Ovary (tissue), 9 donors: ENCODE measurements around the gene PFKFB2. TPM values are rescaled to one million over a fixed set of nuclear protein-coding genes. Genes with fewer than 3 reads are reported as not detected.

Experiments used
- DNase-seq, 5 donors: peaks; one replicate each; pipeline ENCODE4 v3.0.0-alpha.2; 2019 to 2020
- H3K27ac ChIP-seq, 2 donors: fragments of 200-600 bp; one replicate each; pipeline versions ENCODE4 v1.5.1 to v1.8.0; 2019 to 2022
- H3K27me3 ChIP-seq: fragments of 200-600 bp; one replicate; pipeline ENCODE4 v1.8.0; 2022
- H3K36me3 ChIP-seq: fragments of 200-600 bp; sonication (generic); one replicate; pipeline ENCODE4 v1.5.1; 2019
- H3K4me1 ChIP-seq: one replicate; pipeline ENCODE4 v1.8.1; 2013; ENCODE audit warnings: mild to moderate bottlenecking, moderate library complexity; ENCODE audit not compliant: insufficient read depth
- H3K4me3 ChIP-seq: fragments of 200-600 bp; sonication (generic); one replicate; pipeline ENCODE4 v1.5.1; 2017
- H3K9me3 ChIP-seq, 2 donors: fragments of 200-600 bp in 1 of 2; sonication (generic) in 1 of 2; one replicate each; pipeline versions ENCODE4 v1.5.1 to v1.8.1; 2013 to 2019; ENCODE audit warnings: mild to moderate bottlenecking in 1 of 2, moderate library complexity in 1 of 2
- EP300 ChIP-seq: sonication (generic); formaldehyde crosslinking; IDR thresholded peaks from one replicate; pipeline ENCODE4 v1.6.1; 2017; ENCODE audit warnings: antibody characterized with exemption
- POLR2A ChIP-seq: fragments of 450-650 bp; IDR thresholded peaks from one replicate; pipeline ENCODE4 v1.6.1; 2017; ENCODE audit warnings: antibody characterized with exemption, mild to moderate bottlenecking, moderate library complexity
- WGBS, 3 donors: extraction: QIAGEN DNeasy Blood & Tissue Kit in 1 of 3; methylation state at CpG; one replicate each; pipeline versions ENCODE4 v1.1.5 to v1.1.7; 2013 to 2017; 5-methylcytosine and 5-hydroxymethylcytosine counted together
- intact Hi-C, 4 donors: fragments of 100-400 bp; cut with DNase I; formaldehyde crosslinking; loops; one replicate each; pipeline versions ENCODE4 v1.11.0 to v1.15.1; 2022 to 2023
- polyA plus RNA-seq, 2 donors: library from polyadenylated mRNA; stranded (reverse); fragments of 200-250 nt in 1 of 2; fragments of 350-450 nt in 1 of 2; fragmentation: Illumina TruSeq in 1 of 2; extraction: RNeasy Lipid Tissue Mini Kit (QIAGEN cat#74804) in 1 of 2; gene quantifications; one replicate each; pipeline ENCODE4 v1.2.3, GENCODE V29; 2013 to 2014
- total RNA-seq, 7 donors: library from RNA; depleted of rRNA in 2 of 7; stranded (reverse); fragments of >200 nt in 2 of 7; fragmentation: NEBNext Ultra II Directional in 3 of 7; extraction: Animal tissue kit (Norgen Biotek cat#: 25700) in 3 of 7; gene quantifications; one replicate each; pipeline versions ENCODE4 v1.1.0 to v1.2.4, GENCODE V29; 2016 to 2023
- TF ChIP-seq, protein P1 (sequence below), 3 donors: fragments of 450-650 bp in 2 of 3; fragments of 200-600 bp in 1 of 3; IDR thresholded peaks; one replicate each; pipeline versions ENCODE4 v1.5.1 to v1.8.0; 2016 to 2022; ENCODE audit warnings: antibody characterized with exemption in 3 of 3, mild to moderate bottlenecking in 1 of 3
- donor health status: DM: no; HTN: no; CAD: no; lungs with moderate emphysema.
- donor health status: DM: no; HTN: no; CAD: no.
- donor health status: Bipolar disorder and iron deficiency.
- donor health status: DM: yes; HTN: yes; CAD: no.
- donor health status: DM: no; HTN: no; CAD: no.
- donor health status: DM: yes; HTN: yes; CAD: no.

Gene PFKFB2
- total and polyA plus RNA-seq, 9 donors, result 3.0 to 11.4 (median 7.7) TPM

DNA sequence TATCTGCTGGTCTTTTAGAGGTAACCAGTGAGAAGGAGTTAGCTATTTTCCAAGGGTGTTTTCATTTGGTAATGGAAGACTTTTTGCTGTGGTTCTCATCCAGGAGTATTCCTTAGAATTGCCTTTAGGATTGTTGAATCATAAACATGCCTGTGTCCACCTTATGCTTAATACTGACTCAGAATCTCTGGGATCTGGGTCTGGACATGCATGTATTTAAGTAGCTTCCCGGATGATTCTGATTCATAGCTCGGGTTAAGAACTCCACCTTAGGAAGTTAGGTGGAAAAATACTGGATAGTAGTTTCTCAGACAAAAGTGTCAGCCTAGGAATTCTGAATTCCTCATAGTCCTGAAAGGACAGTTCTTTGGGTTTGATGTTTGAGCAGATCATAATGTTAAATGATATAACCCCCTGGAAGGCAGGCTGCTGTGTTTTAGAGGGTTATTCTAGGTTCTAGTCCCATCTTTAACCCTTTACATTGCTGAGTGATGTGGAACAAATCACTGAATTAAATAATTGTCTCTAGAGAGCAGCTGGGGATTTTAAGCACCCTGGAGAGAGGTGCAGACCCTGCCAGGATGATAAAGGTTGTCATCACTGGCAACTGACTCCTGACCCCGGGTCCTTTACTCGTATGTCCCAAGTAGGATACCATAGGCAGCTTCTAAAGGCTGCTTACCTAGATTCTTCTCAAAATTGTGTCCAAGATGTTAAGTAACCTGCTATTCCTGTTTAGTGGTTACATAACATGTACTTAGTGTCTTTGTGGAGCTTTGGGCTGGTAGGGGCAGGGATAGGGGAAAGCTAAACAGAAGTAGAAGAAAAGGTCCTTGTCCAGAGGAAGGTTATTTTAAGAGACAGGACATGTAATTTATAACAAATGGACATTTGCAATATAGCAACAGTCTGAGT is 21.1 kb downstream of the PFKFB2 start:
- no peaks in the 10 kb centered on the region for H3K27me3 ChIP-seq
- 66 to 75% (median 74%) methylated on average over 4 of the region's 4 CpGs for WGBS, 3 donors
- H3K27ac ChIP-seq, result no peak overlapping the region
- no peaks in the 10 kb centered on the region for H3K36me3 ChIP-seq
- no peaks in the 10 kb centered on the region for H3K4me1 ChIP-seq
- TF ChIP-seq POLR2A (no peak), EP300 (no peak)
- TF ChIP-seq, protein P1, sequence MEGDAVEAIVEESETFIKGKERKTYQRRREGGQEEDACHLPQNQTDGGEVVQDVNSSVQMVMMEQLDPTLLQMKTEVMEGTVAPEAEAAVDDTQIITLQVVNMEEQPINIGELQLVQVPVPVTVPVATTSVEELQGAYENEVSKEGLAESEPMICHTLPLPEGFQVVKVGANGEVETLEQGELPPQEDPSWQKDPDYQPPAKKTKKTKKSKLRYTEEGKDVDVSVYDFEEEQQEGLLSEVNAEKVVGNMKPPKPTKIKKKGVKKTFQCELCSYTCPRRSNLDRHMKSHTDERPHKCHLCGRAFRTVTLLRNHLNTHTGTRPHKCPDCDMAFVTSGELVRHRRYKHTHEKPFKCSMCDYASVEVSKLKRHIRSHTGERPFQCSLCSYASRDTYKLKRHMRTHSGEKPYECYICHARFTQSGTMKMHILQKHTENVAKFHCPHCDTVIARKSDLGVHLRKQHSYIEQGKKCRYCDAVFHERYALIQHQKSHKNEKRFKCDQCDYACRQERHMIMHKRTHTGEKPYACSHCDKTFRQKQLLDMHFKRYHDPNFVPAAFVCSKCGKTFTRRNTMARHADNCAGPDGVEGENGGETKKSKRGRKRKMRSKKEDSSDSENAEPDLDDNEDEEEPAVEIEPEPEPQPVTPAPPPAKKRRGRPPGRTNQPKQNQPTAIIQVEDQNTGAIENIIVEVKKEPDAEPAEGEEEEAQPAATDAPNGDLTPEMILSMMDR (IDR thresholded peaks at IDR 0.05), result no peak
- no peak for DNase-seq
- intact Hi-C loops, result loop anchor here in 2 of 4 donors (10.0 kb wide), 2 partner anchors 159 to 331 kb away; no protein-coding TSS in a partner anchor
- H3K9me3 ChIP-seq, result no peaks in the 10 kb centered on the region
- H3K4me3 ChIP-seq, result no peak overlapping the region

DNA sequence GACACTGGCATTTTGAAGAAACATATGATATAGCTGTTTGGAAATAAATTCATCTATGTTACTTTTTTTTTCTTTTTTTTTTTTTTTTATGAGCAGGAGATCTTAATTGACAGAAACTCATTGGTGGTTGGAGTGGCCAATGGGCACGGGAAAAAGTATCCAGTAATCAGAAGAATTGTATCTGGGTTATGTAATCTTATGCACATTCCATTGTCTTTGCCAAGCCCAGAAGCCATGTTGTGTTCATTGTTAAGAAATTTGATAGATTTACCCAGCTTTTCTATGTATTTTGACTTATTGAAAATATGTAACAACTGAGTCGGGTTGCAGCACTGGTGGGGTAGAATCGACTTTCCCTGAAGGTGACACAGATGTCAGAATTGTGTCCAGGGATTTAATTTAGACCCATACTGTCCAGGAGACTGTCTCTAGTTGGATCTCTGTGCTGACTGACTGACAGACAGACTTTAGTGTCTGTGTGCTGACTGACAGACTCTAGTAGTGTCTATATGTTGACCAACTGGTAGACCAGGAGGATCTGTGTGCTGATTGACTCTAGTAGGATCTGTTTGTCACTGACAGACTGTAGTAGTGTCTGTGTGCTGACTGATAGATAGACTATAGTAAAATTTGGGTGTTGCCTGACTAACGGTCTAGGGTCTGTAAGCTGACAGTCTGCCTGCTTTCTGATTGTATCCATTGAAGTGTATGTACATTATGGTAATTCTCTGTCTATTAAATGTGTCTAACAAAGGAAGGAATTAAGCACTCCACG is 23.3 kb downstream of the PFKFB2 start:
- no peak overlapping the region for H3K27ac ChIP-seq
- H3K9me3 ChIP-seq, result no peaks in the 10 kb centered on the region
- no peaks in the 10 kb centered on the region for H3K36me3 ChIP-seq
- H3K4me3 ChIP-seq, result no peak overlapping the region
- no peaks in the 10 kb centered on the region for H3K4me1 ChIP-seq
- TF ChIP-seq, protein P1 (IDR thresholded peaks at IDR 0.05), result no peak
- TF ChIP-seq EP300, result no peak
- no peak for TF ChIP-seq POLR2A
- H3K27me3 ChIP-seq, result no peaks in the 10 kb centered on the region
- intact Hi-C loops, result loop anchor here in 2 of 4 donors (10.0 kb wide), 2 partner anchors 162 to 328 kb away; no protein-coding TSS in a partner anchor
- WGBS, 3 donors, result 68 to 77% (median 69%) methylated on average over 5 of the region's 5 CpGs
- no peak for DNase-seq

DNA sequence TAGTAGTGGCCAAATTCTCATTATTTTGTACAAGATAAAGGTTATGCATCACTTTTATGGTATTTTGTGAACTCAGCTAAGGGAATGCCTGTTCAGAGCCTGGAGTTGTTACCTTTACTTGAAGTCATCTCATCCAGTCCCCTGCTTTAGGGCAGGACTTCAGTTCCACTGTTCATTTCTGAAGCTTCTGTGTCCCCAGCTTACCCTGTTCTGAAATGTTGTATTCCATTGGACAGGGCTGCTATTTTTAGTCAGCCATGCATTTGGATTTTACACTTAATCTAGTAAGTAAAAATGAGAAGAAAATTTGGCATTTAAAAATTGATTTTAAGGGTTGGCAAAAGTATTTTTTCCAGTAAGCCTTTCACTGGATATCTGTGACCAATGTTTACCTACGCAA is 23.9 kb downstream of the PFKFB2 start:
- 95 to 100% (median 96%) methylated on average over 1 of the region's 1 CpG for WGBS, 3 donors
- intact Hi-C loops, result loop anchor here in 2 of 4 donors (10.0 kb wide), 2 partner anchors 162 to 328 kb away; no protein-coding TSS in a partner anchor
- no peaks in the 10 kb centered on the region for H3K36me3 ChIP-seq

More for the DNA sequence above, 23.9 kb downstream of the PFKFB2 start:
- Histone ChIP-seq H3K9me3 (no peaks in the 10 kb centered on the region), H3K4me3 (no peak overlapping the region), H3K27me3 (no peaks in the 10 kb centered on the region), H3K4me1 (no peaks in the 10 kb centered on the region), H3K27ac (no peak overlapping the region)
- TF ChIP-seq EP300, result no peak
- no peak for TF ChIP-seq POLR2A
- TF ChIP-seq, protein P1 (IDR thresholded peaks at IDR 0.05), result no peak
- no peak for DNase-seq
